Activated effector memory CD4-positive, alpha-beta T cell treated with anti-CD3 and anti-CD28 coated beads, Interleukin-2, amount 50 U/mL, for 16 hours (primary cell): Measurements from ENCODE around the gene SPHK1.

Experiments
- DNase-seq: peaks from one replicate; pipeline ENCODE4 v3.0.0-alpha.2; 2020

The SPHK1 gene

DNA sequence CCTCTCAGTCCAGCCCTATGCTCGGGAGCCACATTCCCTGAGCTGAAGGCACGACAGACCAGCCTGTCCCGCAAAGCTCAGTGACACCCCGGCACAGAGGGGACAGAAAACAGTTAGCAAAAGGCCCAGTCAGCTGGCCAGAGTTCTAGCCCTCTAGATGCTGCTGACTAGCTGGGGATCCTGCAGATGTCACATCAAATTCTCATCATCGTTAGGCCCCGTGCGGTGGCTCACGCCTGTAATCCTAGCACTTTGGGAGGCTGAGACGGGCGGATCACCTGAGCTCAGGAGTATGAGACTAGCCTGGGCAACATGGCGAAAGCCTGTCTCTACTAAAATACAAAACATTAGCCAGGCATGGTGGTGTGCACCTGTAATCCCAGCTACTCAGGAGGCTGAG lies 51.3 kb downstream of the SPHK1 start:
- DNase-seq: no peak
